Stimulated activated CD8-positive, alpha-beta memory T cell treated with anti-CD3 and anti-CD28 coated beads, Interleukin-15, amount 100 ng/mL, for 4 hours (primary cell): Measurements from ENCODE around the gene CMTM8.

Source experiments
- DNase-seq, 2 donors: peaks; one replicate each; pipeline ENCODE4 v3.0.0-alpha.2; 2020; ENCODE audit warnings: low read depth in 2 of 2

The CMTM8 gene

GRCh38 chr3:32335365-32336112 lies 97.1 kb downstream of the CMTM8 start:
- no peak for DNase-seq

- DNase-seq = no peak
These were observed 97.6 kb downstream of the CMTM8 start for GRCh38 chr3:32336113-32336498.

GRCh38 chr3:32337505-32337904 lies 99.0 kb downstream of the CMTM8 start:
- DNase-seq = no peak

GRCh38 chr3:32340039-32340438 lies 101.6 kb downstream of the CMTM8 start:
- no peak for DNase-seq

- no peak for DNase-seq
These were observed 102.3 kb downstream of the CMTM8 start for GRCh38 chr3:32340611-32341365.

GRCh38 chr3:32347343-32348125 lies 109.1 kb downstream of the CMTM8 start:
- DNase-seq = no peak

- no peak for DNase-seq
These were observed 110.7 kb downstream of the CMTM8 start for GRCh38 chr3:32349184-32349583.

- no peak for DNase-seq
These were observed 114.1 kb downstream of the CMTM8 start for GRCh38 chr3:32352563-32352962.

- DNase-seq = no peak
These were observed 114.9 kb downstream of the CMTM8 start for GRCh38 chr3:32353351-32353750.

GRCh38 chr3:32354362-32354778 lies 115.9 kb downstream of the CMTM8 start:
- DNase-seq = no peak

GRCh38 chr3:32355751-32356291 lies 117.3 kb downstream of the CMTM8 start:
- DNase-seq = no peak

GRCh38 chr3:32359766-32360492 lies 121.4 kb downstream of the CMTM8 start:
- DNase-seq = no peak

GRCh38 chr3:32360493-32360827 lies 122.0 kb downstream of the CMTM8 start:
- DNase-seq = no peak

- no peak for DNase-seq
These were observed 128.3 kb downstream of the CMTM8 start for GRCh38 chr3:32366638-32367397.

- no peak for DNase-seq
These were observed 129.0 kb downstream of the CMTM8 start for GRCh38 chr3:32367442-32367841.

- DNase-seq = no peak
These were observed 133.2 kb downstream of the CMTM8 start for GRCh38 chr3:32371461-32372212.

- DNase-seq = no peak
These were observed 133.7 kb downstream of the CMTM8 start for GRCh38 chr3:32372213-32372490.

- no peak for DNase-seq
These were observed 134.8 kb downstream of the CMTM8 start for GRCh38 chr3:32373276-32373675.

- no peak for DNase-seq
These were observed 135.4 kb downstream of the CMTM8 start for GRCh38 chr3:32373844-32374243.
